SK-N-SH (cell line): ENCODE measurements around the gene FXYD2. TPM values are rescaled to one million over a fixed set of nuclear protein-coding genes. Genes with fewer than 3 reads are reported as not detected.

Source experiments
- CTCF ChIA-PET: fragments of 300-600, 350-600 bp; formaldehyde crosslinking; extraction: SDS; loops from one replicate; lab custom pipeline; 2021; lab: Yijun Ruan, JAX
- POLR2A ChIA-PET: fragments of 350-600 bp; sonication (Branson Sonifier 250); formaldehyde crosslinking; extraction: SDS; loops from one replicate; lab custom pipeline; 2020; ENCODE audit warnings: antibody characterized with exemption, inconsistent platforms; lab: Yijun Ruan, JAX
- DNase-seq: peaks from one replicate; pipeline ENCODE4 v3.0.0; 2012
- H2AFZ ChIP-seq: fragments of 200-600 bp; sonication (generic); 2 replicates; pipeline ENCODE4 v1.8.1; 2016; ENCODE audit warnings: antibody characterized with exemption, mild to moderate bottlenecking, low read depth
- H3F3A ChIP-seq: fragments of 200-600 bp; sonication (generic); replicated peaks from 2 replicates; pipeline ENCODE3; 2016; ENCODE audit warnings: antibody characterized with exemption, mild to moderate bottlenecking; ENCODE audit not compliant: insufficient read depth
- H3K27ac ChIP-seq, 2 experiments: fragments of 200-500 bp in 1 of 2; fragments of 200-600 bp in 1 of 2; sonication (Bioruptor generic) in 1 of 2; sonication (generic), shearing (Covaris generic) in 1 of 2; 2 replicates each; pipeline versions ENCODE4 v1.5.1 to v1.6.1; 2014 to 2016; ENCODE audit warnings: low read depth in 2 of 2, inconsistent platforms in 1 of 2, low read length in 1 of 2, mild to moderate bottlenecking in 1 of 2, mixed read lengths in 1 of 2
- H3K27me3 ChIP-seq: fragments of 200-600 bp; sonication (generic), shearing (Covaris generic); 2 replicates; pipeline ENCODE4 v1.6.1; 2016; ENCODE audit warnings: mixed run types; ENCODE audit not compliant: insufficient read depth
- H3K36me3 ChIP-seq, 2 experiments: fragments of 200-500 bp in 1 of 2; fragments of 200-600 bp in 1 of 2; sonication (Bioruptor generic) in 1 of 2; sonication (generic) in 1 of 2; replicated peaks in 1 of 2; 2 replicates each; pipeline versions ENCODE3 to v1.5.1; 2014 to 2016; ENCODE audit warnings: low read length in 1 of 2, mild to moderate bottlenecking in 1 of 2; ENCODE audit not compliant: insufficient read depth in 2 of 2, control insufficient read depth in 1 of 2
- H3K4me1 ChIP-seq, 2 experiments: fragments of 200-500 bp in 1 of 2; fragments of 200-600 bp in 1 of 2; sonication (Bioruptor generic) in 1 of 2; sonication (generic), shearing (Covaris generic) in 1 of 2; 2 replicates each; pipeline versions ENCODE4 v1.5.1 to v1.6.1; 2014 to 2016; ENCODE audit warnings: low read depth in 1 of 2, low read length in 1 of 2, mixed run types in 1 of 2; ENCODE audit not compliant: insufficient read depth in 2 of 2, control insufficient read depth in 1 of 2
- H3K4me2 ChIP-seq: fragments of 200-600 bp; sonication (generic), shearing (Covaris generic); 2 replicates; pipeline ENCODE4 v1.6.1; 2017; ENCODE audit warnings: mixed run types
- H3K4me3 ChIP-seq, 2 experiments: fragments of 200-500 bp in 1 of 2; fragments of 200-600 bp in 1 of 2; sonication (Bioruptor generic) in 1 of 2; sonication (generic), shearing (Covaris generic) in 1 of 2; 2 replicates each; pipeline versions ENCODE4 v1.5.1 to v1.8.1; 2014 to 2016; ENCODE audit warnings: low read depth in 2 of 2, inconsistent platforms in 1 of 2, low read length in 1 of 2, mild to moderate bottlenecking in 1 of 2, mixed read lengths in 1 of 2, moderate library complexity in 1 of 2
- H3K79me2 ChIP-seq: fragments of 200-600 bp; sonication (generic); 2 replicates; pipeline ENCODE4 v1.8.1; 2017; ENCODE audit warnings: mild to moderate bottlenecking; ENCODE audit not compliant: insufficient read depth
- H3K9ac ChIP-seq: fragments of 200-600 bp; sonication (generic); 2 replicates; pipeline ENCODE4 v1.6.1; 2017; ENCODE audit warnings: mixed run types
- H3K9me2 ChIP-seq: fragments of 200-600 bp; sonication (generic); 2 replicates; pipeline ENCODE4 v1.6.1; 2017; ENCODE audit warnings: mixed run types
- H3K9me3 ChIP-seq: fragments of 200-600 bp; sonication (generic); 2 replicates; pipeline ENCODE4 v1.6.1; 2017; ENCODE audit warnings: mixed run types, mild to moderate bottlenecking, moderate library complexity
- H4K20me1 ChIP-seq: fragments of 200-600 bp; sonication (generic); 2 replicates; pipeline ENCODE4 v1.6.1; 2017; ENCODE audit warnings: mild to moderate bottlenecking, mixed run types; ENCODE audit not compliant: insufficient read depth
- ELF1 ChIP-seq: IDR thresholded peaks from 2 replicates; pipeline ENCODE4 v1.4.0; 2012
- EP300 ChIP-seq, 2 experiments: IDR thresholded peaks; 2 replicates each; pipeline versions ENCODE4 v1.4.0 to v1.6.1; 2012; ENCODE audit warnings: borderline replicate concordance in 1 of 2, low read depth in 1 of 2, low read length in 1 of 2
- EZH2phosphoT487 ChIP-seq: fragments of 200-600 bp; sonication (generic); IDR thresholded peaks from 2 replicates; pipeline ENCODE4 v1.6.1; 2017; ENCODE audit warnings: low read depth, mixed run types, mild to moderate bottlenecking, antibody characterized with exemption, moderate library complexity, borderline replicate concordance
- FOXM1 ChIP-seq: IDR thresholded peaks from 2 replicates; pipeline ENCODE4 v1.4.0; 2012; ENCODE audit warnings: low read depth, mild to moderate bottlenecking
- GATA2 ChIP-seq: sonication (generic); formaldehyde crosslinking; IDR thresholded peaks from 2 replicates; pipeline ENCODE4 v1.5.0; 2020; ENCODE audit warnings: mild to moderate bottlenecking, missing genetic modification reagents
- IRF3 ChIP-seq: fragments of 150-350 bp; IDR thresholded peaks from 2 replicates; pipeline ENCODE4 v1.6.1; 2016; ENCODE audit warnings: mild to moderate bottlenecking, low read depth, low read length
- JUND ChIP-seq: IDR thresholded peaks from 2 replicates; pipeline ENCODE4 v1.4.0; 2012
- MAX ChIP-seq: IDR thresholded peaks from 2 replicates; pipeline ENCODE4 v1.4.0; 2012; ENCODE audit warnings: low read depth
- MEF2A ChIP-seq: IDR thresholded peaks from 2 replicates; pipeline ENCODE4 v1.4.0; 2012; ENCODE audit warnings: low read depth, borderline replicate concordance
- POLR2AphosphoS5 ChIP-seq: IDR thresholded peaks from 2 replicates; pipeline ENCODE4 v1.6.1; 2012; ENCODE audit warnings: low read depth, low read length
- RAD21 ChIP-seq: IDR thresholded peaks from 2 replicates; pipeline ENCODE4 v1.6.1; 2012; ENCODE audit warnings: mild to moderate bottlenecking, low read length
- REST ChIP-seq: IDR thresholded peaks from 2 replicates; pipeline ENCODE4 v1.6.1; 2012; ENCODE audit warnings: mild to moderate bottlenecking, low read depth, low read length, moderate library complexity
- RFX5 ChIP-seq: IDR thresholded peaks from 2 replicates; pipeline ENCODE4 v1.6.1; 2012; ENCODE audit warnings: mild to moderate bottlenecking, improper control_type of control experiment, low read length
- SMC3 ChIP-seq: IDR thresholded peaks from 2 replicates; pipeline ENCODE4 v1.6.1; 2012; ENCODE audit warnings: low read depth, low read length, improper control_type of control experiment
- TCF12 ChIP-seq: IDR thresholded peaks from 2 replicates; pipeline ENCODE4 v1.4.0; 2012
- USF1 ChIP-seq: IDR thresholded peaks from 2 replicates; pipeline ENCODE4 v1.4.0; 2012; ENCODE audit warnings: low read depth, borderline replicate concordance
- USF2 ChIP-seq: fragments of 150-350 bp; IDR thresholded peaks from 2 replicates; pipeline ENCODE4 v1.6.1; 2017; ENCODE audit warnings: antibody characterized with exemption, low read length, low read depth, borderline replicate concordance
- YY1 ChIP-seq: IDR thresholded peaks from 2 replicates; pipeline ENCODE4 v1.4.0; 2012; ENCODE audit warnings: low read depth, mild to moderate bottlenecking
- WGBS: methylation state at CpG from one replicate; pipeline ENCODE4 v1.1.6; 2017; ENCODE audit warnings: low lambda C conversion rate; 5-methylcytosine and 5-hydroxymethylcytosine counted together
- polyA plus RNA-seq, 3 experiments: library from polyadenylated mRNA; depleted of rRNA; stranded (reverse); fragments of >200 nt; gene quantifications; 2 replicates each; pipeline ENCODE4 v1.2.3, GENCODE V29; 2012

The FXYD2 gene
- polyA plus RNA-seq, 1 of the 3 experiments (the other 2 are of a cell fraction) = not detected

- 51% methylated on average over 8 of the region's 11 CpGs for WGBS
- no peaks in the 10 kb centered on the region for H3K9me2 ChIP-seq
- H2AFZ ChIP-seq = no peak overlapping the region
- CTCF ChIA-PET = interaction anchor here (17.3 kb wide), 1 partner anchor 108 kb away, joined by 438 read pairs; no protein-coding TSS in a partner anchor
- H3K27ac ChIP-seq = no peak overlapping the region
- peaks cover 0 to 2% of the 10 kb centered on the region in 2 experiments; a peak in 1 of 4 replicates for H3K4me1 ChIP-seq
- no peaks in the 10 kb centered on the region for H3F3A ChIP-seq
- H3K4me3 ChIP-seq = no peak overlapping the region
- TF ChIP-seq RAD21 (no peak), FOXM1 (no peak), ELF1 (no peak), SMC3 (no peak), IRF3 (no peak), POLR2AphosphoS5 (no peak), MEF2A (no peak)
- TF ChIP-seq, all 33 proteins: peak for 0
- Histone ChIP-seq H3K79me2 (no peaks in the 10 kb centered on the region), H3K4me2 (no peak overlapping the region), H3K9me3 (no peaks in the 10 kb centered on the region), H3K36me3 (no peaks in the 10 kb centered on the region), H3K27me3 (peaks cover 9% of the 10 kb centered on the region; the same call in 1 of the 2 replicates), H3K9ac (no peak overlapping the region), H4K20me1 (no peaks in the 10 kb centered on the region)
- DNase-seq = no peak
- POLR2A ChIA-PET = no interaction called here
Measured at GRCh38 chr11:117840881-117841550, 16.5 kb upstream of the FXYD2 start.

GRCh38 chr11:117839936-117840813 is 15.6 kb upstream of the FXYD2 start:
- DNase-seq = no peak
- H3K36me3 ChIP-seq = no peaks in the 10 kb centered on the region
- no peak overlapping the region for H3K27ac ChIP-seq
- H3K9me2 ChIP-seq = no peaks in the 10 kb centered on the region
- peaks cover 9% of the 10 kb centered on the region; the same call in 1 of the 2 replicates for H3K27me3 ChIP-seq
- H4K20me1 ChIP-seq = no peaks in the 10 kb centered on the region
- no peak overlapping the region for H3K9ac ChIP-seq
- H3K4me1 ChIP-seq = peaks cover 0 to 2% of the 10 kb centered on the region in 2 experiments; a peak in 1 of 4 replicates
- no peaks in the 10 kb centered on the region for H3F3A ChIP-seq
- TF ChIP-seq TCF12 = no peak
- no peak for TF ChIP-seq EZH2phosphoT487
- TF ChIP-seq JUND = no peak
- TF ChIP-seq EP300 (IDR thresholded peaks at IDR 0.05; ENCODE audit: borderline replicate concordance in 1 of 2, low read depth in 1 of 2, low read length in 1 of 2) = no peak
- no peak for TF ChIP-seq MAX
- no peak for TF ChIP-seq RFX5
- no peak for TF ChIP-seq USF1
- TF ChIP-seq YY1 = no peak
- no peak for TF ChIP-seq GATA2 (CRISPR knock-in tag)
- TF ChIP-seq ELF1 = no peak
- no peak for TF ChIP-seq REST
- TF ChIP-seq USF2 = no peak
- H3K79me2 ChIP-seq = no peaks in the 10 kb centered on the region
- no peak overlapping the region for H3K4me3 ChIP-seq
- WGBS = 57% methylated on average over 8 of the region's 10 CpGs
- no peaks in the 10 kb centered on the region for H3K9me3 ChIP-seq
- H2AFZ ChIP-seq = no peak overlapping the region
- ChIA-PET CTCF (interaction anchor here (17.3 kb wide), 1 partner anchor 109 kb away, joined by 438 read pairs; no protein-coding TSS in a partner anchor), POLR2A (no interaction called here)
- no peak overlapping the region for H3K4me2 ChIP-seq
